T-helper 2 cell (primary cell): ENCODE measurements around the gene ZBED4.
"Not testable (repeated sequence)": the region's sequence is repeated elsewhere in the genome, so short reads cannot be mapped to it uniquely, and the experiment has no call there.

Source experiments
- DNase-seq, 5 experiments: peaks; one replicate each; pipeline versions ENCODE4 v3.0.0 to v3.0.0-alpha.2; 2012 to 2022

ZBED4 gene

DNA sequence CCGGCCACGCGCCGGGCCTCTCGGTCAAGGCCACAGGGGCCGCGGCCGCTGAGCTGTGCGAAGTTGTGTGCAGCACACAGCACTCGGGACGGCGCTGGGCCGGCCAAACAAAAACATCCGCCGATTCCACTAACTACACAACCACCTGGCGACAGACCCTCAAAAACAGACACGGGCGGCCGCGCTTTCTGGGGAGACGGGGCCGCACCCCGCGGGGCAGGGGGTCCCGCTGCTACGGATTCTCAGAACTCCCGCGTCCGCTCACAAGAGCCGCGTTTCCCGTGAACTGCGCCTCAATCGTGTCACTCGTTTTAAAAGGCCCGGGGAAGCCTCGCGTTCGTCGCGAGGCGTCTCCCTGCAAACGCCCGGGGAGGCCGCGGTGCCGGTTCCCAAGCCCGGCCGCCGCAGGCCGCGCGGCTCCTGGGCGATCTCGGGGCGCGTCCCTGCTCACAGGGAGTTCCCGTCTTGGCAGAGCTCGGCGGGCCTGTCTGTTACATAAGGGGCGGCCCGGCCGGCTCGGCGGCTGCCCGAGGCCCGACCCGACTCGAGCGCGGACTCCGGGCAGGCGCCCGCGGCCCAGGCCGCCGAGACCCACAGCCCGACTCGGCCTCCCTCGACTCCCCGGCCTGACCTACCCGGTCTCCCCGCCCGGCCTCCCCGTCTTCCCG, 26.9 kb upstream of the ZBED4 start:
- peak in 3 of 5 experiments; percentile 26 to 58 (median 37) for DNase-seq

DNA sequence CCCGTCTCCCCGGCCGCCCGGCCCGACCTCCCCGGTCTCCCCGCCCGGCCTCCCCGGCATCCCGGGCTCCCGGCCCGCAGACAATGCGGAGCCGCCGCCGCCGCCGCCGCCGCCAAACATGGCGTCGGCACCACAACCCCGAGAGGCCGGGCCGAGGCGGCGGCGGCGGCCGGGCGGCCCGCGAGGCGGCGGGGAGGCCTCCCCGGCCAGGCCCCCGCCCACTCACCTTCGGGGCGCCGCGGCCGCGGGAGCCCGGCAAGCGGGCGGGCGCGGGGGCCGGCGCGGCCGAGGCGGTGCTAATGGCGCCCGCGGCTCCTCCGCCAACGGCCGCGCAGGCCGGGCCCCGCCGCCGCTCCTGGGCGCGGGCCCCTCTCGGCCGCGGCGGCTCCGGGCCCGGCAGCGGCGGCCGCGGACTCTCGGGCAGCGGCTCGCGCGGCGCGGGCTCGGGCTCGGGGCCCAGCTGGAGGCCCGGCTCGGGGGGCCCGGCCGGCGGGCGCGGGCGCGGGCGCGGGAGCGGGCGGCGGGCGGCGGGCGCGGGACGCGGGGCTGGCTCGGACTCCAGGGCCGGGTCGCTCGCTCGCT, 26.3 kb upstream of the ZBED4 start:
- peak in 2 of 5 experiments; percentile 19 to 48 for DNase-seq

DNA sequence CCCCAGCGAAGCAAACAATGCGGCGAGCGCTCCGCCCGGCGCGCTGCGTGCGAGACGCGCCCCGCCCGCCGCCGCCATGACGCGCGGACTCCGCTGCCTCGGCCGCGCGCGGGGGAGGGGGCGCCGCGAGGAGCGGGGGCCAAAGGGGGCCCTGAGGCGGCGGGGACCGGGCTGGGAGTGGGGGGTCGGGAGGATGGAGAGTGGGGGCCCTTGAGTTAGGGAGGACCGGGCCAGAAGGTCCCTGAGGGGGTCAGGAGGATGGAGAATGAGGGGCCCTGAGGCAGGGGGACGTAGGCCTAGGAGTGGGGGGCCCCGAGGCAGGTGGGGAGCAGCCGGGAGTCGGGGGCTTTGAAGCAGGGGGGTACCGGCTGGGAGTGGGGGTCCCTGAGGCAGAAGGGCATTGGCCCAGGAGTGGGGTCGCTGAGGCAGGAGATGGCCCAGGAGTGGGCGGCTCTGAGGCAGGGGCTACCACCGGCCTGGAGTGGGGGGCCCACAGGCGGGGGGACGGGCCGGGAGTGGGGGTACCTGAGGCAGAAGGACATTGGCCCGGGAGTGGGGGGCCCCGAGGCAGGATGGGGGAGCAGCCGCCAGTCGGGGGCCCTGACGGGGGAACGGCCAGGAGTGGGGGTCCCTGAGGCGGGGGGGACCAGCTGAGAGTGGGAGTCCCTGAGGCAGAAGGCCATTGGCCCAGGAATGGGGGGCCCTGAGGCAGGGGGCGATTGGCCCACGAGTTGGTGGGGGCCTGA, 25.6 kb upstream of the ZBED4 start, which contains the start of gene BRD1:
Gene BRD1, minus strand, starts transcription at position 21 of the 746 bp plus-strand sequence. CDS start 3,556 bp downstream, outside the sequence.
- DNase-seq, result peak in 4 of 5 experiments; percentile 37 to 86 (median 38)

DNA sequence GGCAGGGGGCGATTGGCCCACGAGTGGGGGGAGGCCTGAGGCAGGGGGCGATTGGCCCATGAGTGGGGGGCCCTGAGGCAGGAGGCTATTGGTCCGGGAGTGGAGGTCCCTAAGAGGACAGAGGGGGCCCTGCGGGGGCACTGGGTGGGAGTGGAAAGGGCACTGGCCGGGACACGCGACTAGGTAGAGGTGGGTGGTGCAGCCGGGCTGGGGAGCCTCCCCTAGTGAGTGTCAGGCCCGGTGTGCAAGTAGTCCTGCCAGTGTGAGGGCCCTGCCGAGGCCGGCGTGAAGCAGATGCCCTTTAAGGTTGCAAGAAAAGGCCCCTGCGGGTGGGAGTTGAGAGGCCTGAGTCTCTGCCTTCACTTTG, 25.1 kb upstream of the ZBED4 start:
- no peak for DNase-seq

DNA sequence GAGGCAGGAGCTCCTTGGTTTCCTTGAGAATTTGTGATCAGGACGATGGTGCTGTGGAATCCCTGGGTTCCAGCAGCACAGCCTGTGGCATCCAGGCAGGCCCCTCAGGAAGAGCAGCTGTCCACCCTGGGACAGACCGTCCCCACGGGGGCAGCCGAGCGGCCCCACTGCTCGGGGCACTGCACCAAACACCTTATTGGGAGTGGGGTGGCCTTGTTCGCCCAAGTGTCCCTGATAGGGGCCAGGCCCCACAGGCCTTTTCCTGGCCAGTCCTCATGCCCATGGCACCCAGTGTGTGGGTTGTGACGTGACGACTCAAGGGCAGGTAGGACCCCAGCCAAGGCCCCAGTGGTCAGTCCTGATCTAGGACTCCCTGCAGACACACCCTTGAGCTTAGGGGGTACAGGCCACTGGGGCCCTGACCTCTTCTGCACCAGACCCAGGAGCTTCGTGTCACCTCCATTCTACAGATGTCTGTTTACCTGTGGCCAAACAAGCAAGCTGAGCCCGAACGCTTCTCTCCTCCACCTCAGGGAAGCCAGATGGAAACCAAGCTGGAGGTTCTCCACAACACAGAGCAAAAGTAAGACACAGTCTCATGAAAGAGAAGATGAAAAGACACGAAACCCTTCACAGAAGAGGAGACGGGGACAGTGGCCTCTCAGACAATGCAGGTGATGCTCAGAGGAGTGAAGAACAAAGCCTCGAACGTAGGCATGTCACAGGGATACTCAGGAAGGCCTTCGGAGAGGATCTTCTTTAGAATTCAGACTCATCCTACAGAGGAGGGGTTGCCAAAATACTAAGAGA, 24.4 kb upstream of the ZBED4 start:
- peak in 1 of 5 experiments; percentile 31 for DNase-seq

DNA sequence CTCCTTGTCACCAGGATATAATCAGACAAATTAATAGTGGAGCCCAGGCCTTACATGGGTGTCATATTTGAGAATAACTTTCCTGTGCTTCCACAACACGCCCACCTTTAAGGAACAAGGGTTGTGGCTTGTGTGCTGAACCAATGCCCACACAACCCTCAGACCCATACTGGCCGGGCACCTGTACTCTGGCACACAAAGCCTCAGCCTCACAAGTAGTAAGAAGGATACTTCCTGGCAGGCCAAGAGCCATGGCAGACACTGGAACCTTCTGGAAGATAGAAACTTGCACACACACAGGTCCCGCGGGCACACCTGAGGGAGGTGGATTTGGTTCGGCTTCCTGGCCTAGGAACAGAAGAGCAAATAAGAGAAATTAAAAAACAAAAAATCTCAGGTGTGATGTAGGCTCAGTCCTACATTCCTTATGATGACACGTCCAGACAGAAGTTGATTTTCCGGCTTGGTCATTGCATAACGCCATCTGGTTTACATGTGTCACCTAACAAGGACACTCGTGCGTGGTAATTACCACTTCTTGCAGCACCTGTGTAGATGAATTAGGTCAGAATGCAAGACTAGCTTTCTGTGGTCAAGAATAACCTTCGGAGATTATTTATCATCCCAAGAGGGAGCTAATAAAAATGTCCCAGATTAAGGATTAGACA, 20.2 kb upstream of the ZBED4 start:
- DNase-seq, result no peak

DNA sequence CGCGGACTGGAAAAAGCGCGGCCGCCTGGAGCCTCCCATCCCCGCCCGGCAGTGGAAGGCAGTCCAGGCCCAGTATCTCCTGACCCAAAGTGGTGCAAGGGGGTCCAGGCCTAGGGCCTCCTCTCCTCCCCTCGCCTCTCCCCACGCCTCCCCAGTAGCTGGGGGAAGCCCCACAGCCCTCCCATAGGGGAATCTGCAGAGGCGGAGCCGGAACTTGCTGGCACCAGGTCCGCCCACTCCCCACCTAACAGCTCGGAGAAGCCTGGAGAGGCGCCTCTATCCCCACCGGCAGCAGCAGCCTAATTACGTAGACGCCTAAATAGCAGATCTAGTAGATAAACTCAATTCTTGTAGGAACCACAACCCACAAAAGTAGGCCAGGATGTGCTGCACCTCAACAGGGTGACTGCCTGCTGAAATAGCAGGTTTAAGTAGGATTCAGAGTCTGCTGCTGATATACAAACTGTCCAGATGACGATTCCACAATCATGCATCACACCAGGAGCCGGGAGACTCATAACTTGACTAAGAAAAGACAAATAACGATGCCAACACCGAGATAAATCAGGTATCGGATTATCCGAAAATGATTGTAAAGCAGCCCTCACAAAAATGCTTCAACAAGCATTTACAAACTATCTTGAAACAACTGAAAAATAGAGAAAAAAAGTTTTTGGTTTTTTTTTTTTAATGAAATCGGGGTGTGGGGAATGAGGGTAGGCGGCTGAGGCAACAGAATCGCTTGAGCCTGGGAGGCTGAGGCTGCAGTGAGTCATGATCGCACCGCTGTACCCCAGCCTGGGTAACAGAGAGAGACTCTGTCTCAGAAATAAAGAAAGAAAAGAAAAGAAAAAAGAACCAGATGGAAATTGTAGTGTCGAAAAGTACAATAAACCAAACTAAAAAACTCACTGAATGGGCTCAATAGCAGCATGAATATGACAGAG, 14.6 kb upstream of the ZBED4 start:
- peak; percentile 70 to 99 (median 90) for DNase-seq

DNA sequence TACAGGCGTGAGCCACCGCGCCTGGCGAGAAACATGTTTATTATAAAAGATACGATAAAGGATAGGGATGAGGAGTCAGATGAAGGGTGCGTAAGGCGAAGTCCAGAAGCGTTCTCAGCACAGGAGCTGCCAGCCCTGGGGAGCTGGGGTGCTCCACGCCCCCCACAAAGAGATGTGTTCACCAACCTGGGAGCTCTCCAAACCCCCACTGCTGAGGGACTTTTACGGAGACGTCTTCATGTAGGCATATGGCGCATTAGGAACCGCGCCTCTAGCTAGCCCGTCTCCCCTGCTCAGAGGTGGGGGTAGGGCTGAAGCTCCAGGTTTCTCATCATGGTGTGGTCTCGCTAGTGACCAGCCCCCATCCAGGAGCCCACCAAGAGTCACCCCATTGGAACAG, 8.4 kb upstream of the ZBED4 start:
- DNase-seq, result no peak

DNA sequence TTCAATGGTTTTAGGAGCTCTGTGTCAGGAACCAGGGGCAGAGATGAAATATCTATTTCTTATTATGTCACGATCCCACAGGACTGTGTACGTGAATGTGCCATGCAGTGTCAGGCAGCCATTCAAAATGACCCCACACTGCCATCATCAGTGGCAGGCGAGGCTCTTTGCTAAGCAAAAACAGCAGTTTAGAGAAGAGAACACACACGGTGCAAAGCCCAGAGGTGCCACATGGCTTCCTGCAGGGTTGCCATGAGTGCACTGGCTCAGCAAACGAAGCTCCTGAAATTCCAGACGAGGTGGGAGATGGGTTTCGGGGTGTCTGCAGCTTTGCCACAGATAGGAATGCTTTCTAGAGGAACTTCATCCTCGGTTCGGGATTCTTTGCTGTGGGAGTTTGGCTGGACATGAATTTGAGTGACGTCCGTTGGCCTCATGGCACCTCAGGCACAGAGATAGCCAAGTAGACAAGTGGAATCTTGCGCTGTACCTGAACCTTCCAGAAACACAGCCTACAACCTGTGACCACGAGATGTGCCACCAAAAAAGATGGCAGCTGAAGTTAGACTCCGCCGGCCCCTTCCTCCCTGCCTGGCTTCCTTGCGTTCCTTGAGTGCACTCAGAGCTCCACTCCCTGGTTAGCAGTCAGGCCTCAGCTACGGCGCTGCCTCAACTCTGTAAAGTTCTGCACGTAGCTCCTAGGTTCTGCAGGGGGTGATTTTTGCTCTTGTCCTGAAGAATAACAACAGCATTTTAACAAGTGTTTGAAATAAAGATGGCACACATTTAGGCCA, 7.8 kb upstream of the ZBED4 start:
- no peak for DNase-seq

DNA sequence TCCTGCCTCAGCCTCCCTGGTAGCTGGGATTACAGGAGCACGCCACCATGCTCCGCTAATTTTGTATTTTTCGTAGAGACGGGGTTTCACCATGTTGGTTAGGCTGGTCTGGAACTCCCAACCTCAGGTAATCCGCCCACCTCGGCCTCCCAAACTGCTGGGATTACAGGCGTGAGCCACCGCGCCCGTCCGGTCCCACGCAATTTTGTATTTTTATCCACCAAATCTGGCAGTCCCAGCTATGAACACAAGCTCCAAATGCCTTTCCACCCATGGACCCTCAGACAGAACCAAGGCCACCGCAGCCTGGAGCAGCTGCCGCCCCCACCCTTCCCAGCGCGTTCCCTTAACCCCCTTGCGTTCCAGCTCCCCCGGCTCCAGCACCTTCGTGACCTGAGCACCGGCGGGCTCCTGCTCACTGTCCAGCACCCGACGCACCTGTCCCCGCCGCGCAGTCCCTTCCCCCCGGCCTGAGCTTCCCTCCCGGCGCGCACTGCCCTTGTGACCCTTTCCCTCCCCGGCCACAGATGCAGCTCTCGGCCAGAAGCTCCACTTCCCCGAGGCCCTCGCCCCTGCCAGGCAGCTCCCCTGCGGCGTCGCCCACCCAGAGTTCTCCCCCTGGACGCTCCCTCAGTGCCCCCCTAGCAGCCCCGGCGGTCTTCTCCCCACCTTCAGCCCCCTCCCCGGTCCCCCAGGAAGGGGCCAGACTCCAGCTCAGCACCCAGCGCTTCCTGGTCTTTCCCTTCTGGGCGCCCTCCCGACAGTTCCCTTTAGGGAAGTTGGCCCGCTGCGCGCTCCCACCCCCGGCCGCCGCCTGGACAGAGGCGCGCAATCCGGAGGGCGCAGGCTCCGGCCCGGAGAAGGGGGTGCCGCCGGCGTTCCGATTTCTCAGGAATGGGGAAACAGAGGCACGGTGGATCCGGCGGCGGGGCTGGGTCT, 5.6 kb upstream of the ZBED4 start:
- DNase-seq, result no peak

DNA sequence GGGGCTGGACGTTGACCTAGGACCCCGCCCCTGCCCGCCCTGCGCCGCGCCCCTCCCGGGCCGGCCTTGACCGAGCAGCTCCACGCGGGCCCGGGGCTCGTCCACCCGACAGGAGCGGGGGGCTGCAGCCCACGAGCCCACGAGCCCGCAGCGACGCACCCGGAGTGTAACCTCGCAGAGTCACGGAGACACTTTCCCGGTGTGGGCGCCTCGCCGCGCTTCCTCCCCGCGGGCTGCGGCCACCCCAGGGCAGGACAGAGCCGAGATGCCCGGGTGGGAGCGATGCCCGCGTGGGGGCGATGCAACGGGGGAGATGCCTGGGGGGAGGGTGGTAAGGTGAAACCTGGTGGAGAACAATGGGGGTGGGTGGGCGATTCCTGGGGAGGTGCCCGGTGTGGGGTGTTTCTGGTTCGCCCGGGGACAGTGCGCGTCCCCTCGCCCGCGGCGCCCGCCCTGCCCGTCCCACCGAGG, 4.9 kb upstream of the ZBED4 start:
- no peak for DNase-seq

DNA sequence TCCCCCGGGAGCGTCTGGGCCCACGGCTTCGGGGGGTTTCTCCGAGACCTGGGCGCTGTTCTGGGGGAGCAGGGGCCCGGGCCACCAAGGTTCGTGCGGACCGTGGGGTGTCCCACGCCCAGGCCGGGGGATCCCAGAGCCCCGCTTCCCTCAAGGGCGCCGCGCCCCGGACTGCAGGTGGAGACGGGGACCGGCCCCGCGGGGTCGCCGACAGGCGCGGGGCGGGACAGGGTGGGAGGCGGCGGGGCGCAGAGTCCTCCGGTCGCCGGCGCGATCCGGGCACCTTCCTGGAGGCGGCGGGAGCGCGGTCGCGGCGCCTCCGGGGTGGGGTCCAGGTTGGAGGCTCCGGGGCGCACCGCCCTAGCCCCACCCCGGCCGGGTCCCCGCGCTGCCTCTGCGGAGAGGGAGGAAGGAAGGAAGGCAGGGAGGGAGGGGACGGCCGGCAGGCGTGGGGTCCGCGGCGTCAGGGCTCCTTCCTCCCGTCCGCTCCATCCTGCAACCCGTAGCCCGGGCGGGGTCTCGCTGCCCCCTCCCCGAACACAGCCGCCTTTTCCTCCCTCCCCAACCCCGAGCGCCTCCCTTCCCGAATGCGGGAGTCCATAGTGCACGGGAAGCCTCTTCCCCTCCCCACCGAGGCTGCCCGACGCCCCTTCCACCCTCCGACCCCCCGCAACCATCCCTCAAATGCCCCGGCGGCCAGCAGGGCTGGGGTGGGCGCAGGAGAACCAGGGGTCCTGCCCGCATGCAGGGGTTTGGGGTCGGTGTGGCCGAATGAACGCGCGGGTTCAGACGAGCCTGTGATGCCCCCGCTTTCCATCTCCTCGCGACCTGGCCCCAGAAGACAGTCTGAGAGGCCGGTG, 4.3 kb upstream of the ZBED4 start:
- DNase-seq, result peak in 1 of 5 experiments; percentile 51

DNA sequence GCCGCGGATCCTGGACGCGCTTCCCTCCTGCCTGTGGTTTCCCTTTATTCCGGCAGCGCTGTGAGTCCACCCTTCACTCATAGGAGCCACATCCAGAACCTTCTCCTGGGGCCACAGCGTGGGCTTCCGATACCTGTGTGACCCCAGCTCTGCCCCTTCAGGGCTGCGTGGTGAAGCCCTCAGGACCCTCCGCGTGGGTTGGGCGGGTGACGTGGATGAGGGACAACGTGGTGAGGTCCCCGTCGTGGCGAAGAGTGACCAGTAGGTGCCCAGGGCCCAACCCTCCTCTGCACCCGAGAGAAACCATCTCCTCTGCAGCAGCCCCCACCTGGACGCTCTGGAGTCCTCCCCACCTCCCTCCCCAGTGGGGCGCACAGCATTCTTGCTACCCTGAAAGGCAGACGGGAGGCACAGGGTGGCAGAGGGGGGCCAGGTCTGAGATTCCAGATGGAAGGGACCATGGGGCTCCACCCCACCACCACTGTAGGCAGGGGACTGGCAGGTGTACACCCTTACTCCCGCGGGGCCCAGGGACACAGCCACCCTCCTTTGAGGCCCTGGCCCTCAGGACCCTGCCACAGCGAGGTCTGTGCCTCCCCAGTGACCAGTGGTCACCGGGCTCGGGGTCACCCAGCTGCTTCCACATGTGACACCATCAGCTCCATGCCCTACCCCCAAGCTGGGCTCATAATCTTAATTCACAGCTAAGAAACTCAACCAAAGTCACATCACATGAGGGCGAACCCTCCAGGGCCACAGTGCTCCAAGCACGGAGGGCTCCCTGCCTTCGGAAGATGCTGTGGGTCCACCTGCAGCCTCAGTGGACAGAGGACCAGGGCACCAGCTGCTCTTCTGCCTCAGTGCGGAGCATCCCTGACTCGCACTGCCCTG, 3.4 kb upstream of the ZBED4 start:
- no peak for DNase-seq

DNA sequence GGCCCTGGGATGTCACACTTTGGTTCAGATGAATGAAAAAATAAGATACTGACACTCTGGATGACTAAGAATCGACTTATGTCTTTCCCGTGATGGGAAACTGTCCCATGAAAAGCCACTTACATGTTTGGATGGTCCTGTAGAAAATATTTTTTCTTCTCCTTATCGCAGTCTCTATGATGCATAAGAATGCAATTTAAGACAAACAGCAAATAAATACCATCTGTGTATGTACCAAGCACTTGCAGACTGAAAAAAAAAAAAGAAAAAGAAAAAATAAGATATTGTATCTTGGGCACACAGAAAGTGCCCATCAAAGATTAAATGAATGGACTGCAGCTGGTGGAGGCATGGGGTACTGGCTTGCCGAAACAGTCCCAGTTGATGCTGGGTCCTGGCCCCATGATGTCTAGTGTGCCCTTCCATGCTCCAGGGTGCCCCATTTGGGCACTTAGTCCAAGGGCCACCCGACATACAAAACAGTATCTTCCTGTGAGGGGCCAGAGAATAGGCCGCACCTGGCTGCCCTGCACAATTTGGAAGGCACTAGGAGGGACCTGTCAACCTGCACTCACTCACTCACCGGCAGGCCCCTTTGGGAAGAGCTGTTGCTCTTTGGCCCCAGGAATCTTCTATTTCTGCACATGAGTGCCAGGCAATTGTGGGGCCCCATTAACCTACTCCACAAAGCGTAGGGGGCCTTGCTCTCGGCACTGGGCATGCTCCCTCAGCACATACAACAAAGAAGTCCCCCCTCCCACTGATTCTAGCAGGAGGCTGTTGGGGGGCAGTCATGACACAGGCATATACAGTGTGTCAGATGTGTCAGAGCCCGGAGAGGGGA, 2.5 kb upstream of the ZBED4 start:
- no peak for DNase-seq

DNA sequence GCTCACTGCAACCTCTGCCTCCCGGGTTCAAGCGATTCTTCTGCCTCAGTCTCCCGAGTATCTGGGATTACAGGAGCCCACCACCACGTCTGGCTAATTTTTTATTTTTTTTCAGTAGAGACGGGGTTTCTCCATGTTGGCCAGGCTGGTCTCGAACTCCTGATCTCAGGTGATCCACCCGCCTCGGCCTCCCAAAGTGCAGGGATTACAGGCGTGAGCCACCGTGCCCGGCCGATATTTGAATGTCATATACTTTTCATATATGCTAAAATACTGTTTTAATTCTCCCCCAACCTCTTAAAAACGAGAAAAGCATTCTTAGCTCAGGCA, 1.1 kb upstream of the ZBED4 start:
- not testable (repeated sequence) for DNase-seq
